SK-N-SH (cell line): Measurements from ENCODE around the gene AKT2. TPM values are rescaled to one million over a fixed set of nuclear protein-coding genes. Genes with fewer than 3 reads are reported as not detected.

ENCODE experiments used
- CTCF ChIA-PET: fragments of 300-600, 350-600 bp; formaldehyde crosslinking; extraction: SDS; loops from one replicate; lab custom pipeline; 2021; lab: Yijun Ruan, JAX
- POLR2A ChIA-PET: fragments of 350-600 bp; sonication (Branson Sonifier 250); formaldehyde crosslinking; extraction: SDS; loops from one replicate; lab custom pipeline; 2020; ENCODE audit warnings: antibody characterized with exemption, inconsistent platforms; lab: Yijun Ruan, JAX
- DNase-seq: peaks from one replicate; pipeline ENCODE4 v3.0.0; 2012
- H2AFZ ChIP-seq: fragments of 200-600 bp; sonication (generic); 2 replicates; pipeline ENCODE4 v1.8.1; 2016; ENCODE audit warnings: antibody characterized with exemption, mild to moderate bottlenecking, low read depth
- H3F3A ChIP-seq: fragments of 200-600 bp; sonication (generic); replicated peaks from 2 replicates; pipeline ENCODE3; 2016; ENCODE audit warnings: antibody characterized with exemption, mild to moderate bottlenecking; ENCODE audit not compliant: insufficient read depth
- H3K27ac ChIP-seq, 2 experiments: fragments of 200-500 bp in 1 of 2; fragments of 200-600 bp in 1 of 2; sonication (Bioruptor generic) in 1 of 2; sonication (generic), shearing (Covaris generic) in 1 of 2; 2 replicates each; pipeline versions ENCODE4 v1.5.1 to v1.6.1; 2014 to 2016; ENCODE audit warnings: low read depth in 2 of 2, inconsistent platforms in 1 of 2, low read length in 1 of 2, mild to moderate bottlenecking in 1 of 2, mixed read lengths in 1 of 2
- H3K27me3 ChIP-seq: fragments of 200-600 bp; sonication (generic), shearing (Covaris generic); 2 replicates; pipeline ENCODE4 v1.6.1; 2016; ENCODE audit warnings: mixed run types; ENCODE audit not compliant: insufficient read depth
- H3K36me3 ChIP-seq, 2 experiments: fragments of 200-500 bp in 1 of 2; fragments of 200-600 bp in 1 of 2; sonication (Bioruptor generic) in 1 of 2; sonication (generic) in 1 of 2; replicated peaks in 1 of 2; 2 replicates each; pipeline versions ENCODE3 to v1.5.1; 2014 to 2016; ENCODE audit warnings: low read length in 1 of 2, mild to moderate bottlenecking in 1 of 2; ENCODE audit not compliant: insufficient read depth in 2 of 2, control insufficient read depth in 1 of 2
- H3K4me1 ChIP-seq, 2 experiments: fragments of 200-500 bp in 1 of 2; fragments of 200-600 bp in 1 of 2; sonication (Bioruptor generic) in 1 of 2; sonication (generic), shearing (Covaris generic) in 1 of 2; 2 replicates each; pipeline versions ENCODE4 v1.5.1 to v1.6.1; 2014 to 2016; ENCODE audit warnings: low read depth in 1 of 2, low read length in 1 of 2, mixed run types in 1 of 2; ENCODE audit not compliant: insufficient read depth in 2 of 2, control insufficient read depth in 1 of 2
- H3K4me2 ChIP-seq: fragments of 200-600 bp; sonication (generic), shearing (Covaris generic); 2 replicates; pipeline ENCODE4 v1.6.1; 2017; ENCODE audit warnings: mixed run types
- H3K4me3 ChIP-seq, 2 experiments: fragments of 200-500 bp in 1 of 2; fragments of 200-600 bp in 1 of 2; sonication (Bioruptor generic) in 1 of 2; sonication (generic), shearing (Covaris generic) in 1 of 2; 2 replicates each; pipeline versions ENCODE4 v1.5.1 to v1.8.1; 2014 to 2016; ENCODE audit warnings: low read depth in 2 of 2, inconsistent platforms in 1 of 2, low read length in 1 of 2, mild to moderate bottlenecking in 1 of 2, mixed read lengths in 1 of 2, moderate library complexity in 1 of 2
- H3K79me2 ChIP-seq: fragments of 200-600 bp; sonication (generic); 2 replicates; pipeline ENCODE4 v1.8.1; 2017; ENCODE audit warnings: mild to moderate bottlenecking; ENCODE audit not compliant: insufficient read depth
- H3K9ac ChIP-seq: fragments of 200-600 bp; sonication (generic); 2 replicates; pipeline ENCODE4 v1.6.1; 2017; ENCODE audit warnings: mixed run types
- H3K9me2 ChIP-seq: fragments of 200-600 bp; sonication (generic); 2 replicates; pipeline ENCODE4 v1.6.1; 2017; ENCODE audit warnings: mixed run types
- H3K9me3 ChIP-seq: fragments of 200-600 bp; sonication (generic); 2 replicates; pipeline ENCODE4 v1.6.1; 2017; ENCODE audit warnings: mixed run types, mild to moderate bottlenecking, moderate library complexity
- H4K20me1 ChIP-seq: fragments of 200-600 bp; sonication (generic); 2 replicates; pipeline ENCODE4 v1.6.1; 2017; ENCODE audit warnings: mild to moderate bottlenecking, mixed run types; ENCODE audit not compliant: insufficient read depth
- CTCF ChIP-seq: fragments of 200-600 bp; sonication (generic); IDR thresholded peaks from 2 replicates; pipeline ENCODE4 v1.6.1; 2017; ENCODE audit warnings: antibody characterized with exemption, mild to moderate bottlenecking, moderate library complexity
- ELF1 ChIP-seq: IDR thresholded peaks from 2 replicates; pipeline ENCODE4 v1.4.0; 2012
- EP300 ChIP-seq, 2 experiments: IDR thresholded peaks; 2 replicates each; pipeline versions ENCODE4 v1.4.0 to v1.6.1; 2012; ENCODE audit warnings: borderline replicate concordance in 1 of 2, low read depth in 1 of 2, low read length in 1 of 2
- FOXJ3 ChIP-seq: sonication (generic); formaldehyde crosslinking; IDR thresholded peaks from 2 replicates; pipeline ENCODE4 v1.5.1; 2020; ENCODE audit warnings: mild to moderate bottlenecking, missing genetic modification reagents
- GATA2 ChIP-seq: sonication (generic); formaldehyde crosslinking; IDR thresholded peaks from 2 replicates; pipeline ENCODE4 v1.5.0; 2020; ENCODE audit warnings: mild to moderate bottlenecking, missing genetic modification reagents
- JUND ChIP-seq: IDR thresholded peaks from 2 replicates; pipeline ENCODE4 v1.4.0; 2012
- MAX ChIP-seq: IDR thresholded peaks from 2 replicates; pipeline ENCODE4 v1.4.0; 2012; ENCODE audit warnings: low read depth
- MEF2A ChIP-seq: IDR thresholded peaks from 2 replicates; pipeline ENCODE4 v1.4.0; 2012; ENCODE audit warnings: low read depth, borderline replicate concordance
- MXI1 ChIP-seq: IDR thresholded peaks from 2 replicates; pipeline ENCODE4 v1.6.1; 2012; ENCODE audit warnings: mild to moderate bottlenecking, low read depth, low read length, improper control_type of control experiment
- NFIC ChIP-seq: IDR thresholded peaks from 2 replicates; pipeline ENCODE4 v1.4.0; 2012; ENCODE audit warnings: borderline replicate concordance
- NRF1 ChIP-seq: IDR thresholded peaks from 2 replicates; pipeline ENCODE4 v1.6.1; 2012; ENCODE audit warnings: low read depth, mild to moderate bottlenecking, low read length
- PBX3 ChIP-seq: IDR thresholded peaks from 2 replicates; pipeline ENCODE4; 2012
- RAD21 ChIP-seq: IDR thresholded peaks from 2 replicates; pipeline ENCODE4 v1.6.1; 2012; ENCODE audit warnings: mild to moderate bottlenecking, low read length
- SIN3A ChIP-seq: IDR thresholded peaks from 2 replicates; pipeline ENCODE4 v1.6.1; 2012; ENCODE audit warnings: low read depth, mild to moderate bottlenecking, low read length, moderate library complexity, borderline replicate concordance
- TCF12 ChIP-seq: IDR thresholded peaks from 2 replicates; pipeline ENCODE4 v1.4.0; 2012
- TEAD4 ChIP-seq: IDR thresholded peaks from 2 replicates; pipeline ENCODE4 v1.4.0; 2012; ENCODE audit warnings: mild to moderate bottlenecking, borderline replicate concordance; ENCODE audit not compliant: insufficient read depth
- USF2 ChIP-seq: fragments of 150-350 bp; IDR thresholded peaks from 2 replicates; pipeline ENCODE4 v1.6.1; 2017; ENCODE audit warnings: antibody characterized with exemption, low read length, low read depth, borderline replicate concordance
- ZBTB33 ChIP-seq: IDR thresholded peaks from 2 replicates; pipeline ENCODE4 v1.4.0; 2012; ENCODE audit warnings: low read depth, borderline replicate concordance
- WGBS: methylation state at CpG from one replicate; pipeline ENCODE4 v1.1.6; 2017; ENCODE audit warnings: low lambda C conversion rate; 5-methylcytosine and 5-hydroxymethylcytosine counted together
- polyA plus RNA-seq, 3 experiments: library from polyadenylated mRNA; depleted of rRNA; stranded (reverse); fragments of >200 nt; gene quantifications; 2 replicates each; pipeline ENCODE4 v1.2.3, GENCODE V29; 2012

The AKT2 gene
- polyA plus RNA-seq, 1 of the 3 experiments (the other 2 are of a cell fraction), result 99.8 TPM

GRCh38 chr19:40279761-40280607 lies 5.2 kb downstream of the AKT2 start:
- no peak overlapping the region; a peak in 1 of 4 replicates for H3K27ac ChIP-seq
- TF ChIP-seq NFIC (no peak), JUND (no peak), MXI1 (no peak), PBX3 (no peak)
- TF ChIP-seq, all 33 proteins: peak for 0
- Histone ChIP-seq H3K9me2 (no peaks in the 10 kb centered on the region), H3K27me3 (no peaks in the 10 kb centered on the region), H3K4me1 (peaks cover 20 to 29% of the 10 kb centered on the region in 2 experiments; a peak in 3 of 4 replicates), H3K9ac (no peak overlapping the region), H3K9me3 (no peaks in the 10 kb centered on the region), H3K79me2 (peaks cover 97% of the 10 kb centered on the region), H3K4me3 (no peak overlapping the region), H3F3A (no peaks in the 10 kb centered on the region), H3K36me3 (peaks cover 0 to 7% of the 10 kb centered on the region in 2 experiments), H4K20me1 (peaks cover 49% of the 10 kb centered on the region), H3K4me2 (no peak overlapping the region), H2AFZ (no peak overlapping the region)
- POLR2A ChIA-PET, result no interaction called here
- WGBS, result 96% methylated on average over 17 of the region's 17 CpGs
- CTCF ChIA-PET, result interaction anchor here (0.5 to 2.1 kb wide), 2 partner anchors 25 to 37 kb away, joined by 3 to 7 read pairs; no protein-coding TSS in a partner anchor
- peak; percentile 7 for DNase-seq

- Histone ChIP-seq H3K4me1 (peaks cover 20 to 28% of the 10 kb centered on the region in 2 experiments; a peak in 3 of 4 replicates), H3K36me3 (peaks cover 0 to 7% of the 10 kb centered on the region in 2 experiments), H3K9ac (no peak overlapping the region), H3K27me3 (no peaks in the 10 kb centered on the region), H3F3A (no peaks in the 10 kb centered on the region), H3K9me3 (no peaks in the 10 kb centered on the region), H2AFZ (no peak overlapping the region), H3K9me2 (no peaks in the 10 kb centered on the region), H4K20me1 (peaks cover 58% of the 10 kb centered on the region), H3K4me3 (no peak overlapping the region), H3K27ac (no peak overlapping the region), H3K4me2 (no peak overlapping the region), H3K79me2 (peaks cover 97% of the 10 kb centered on the region)
- DNase-seq, result peak; percentile 15
- CTCF ChIA-PET, result interaction anchor here (0.9 to 2.1 kb wide), 2 partner anchors 26 to 398 kb away, joined by 3 to 7 read pairs; no protein-coding TSS in a partner anchor
- 96% methylated on average over 10 of the region's 15 CpGs for WGBS
- POLR2A ChIA-PET, result no interaction called here
- TF ChIP-seq GATA2 (CRISPR knock-in tag), result no peak
- TF ChIP-seq PBX3, result no peak
- TF ChIP-seq USF2, result no peak
- TF ChIP-seq ELF1, result no peak
- TF ChIP-seq MEF2A, result no peak
- TF ChIP-seq TEAD4, result no peak
- no peak for TF ChIP-seq CTCF
- TF ChIP-seq NRF1, result no peak
- no peak for TF ChIP-seq SIN3A
- TF ChIP-seq ZBTB33, result no peak
- no peak for TF ChIP-seq MAX
- TF ChIP-seq FOXJ3 (CRISPR knock-in tag), result no peak
- no peak for TF ChIP-seq EP300 (IDR thresholded peaks at IDR 0.05; ENCODE audit: borderline replicate concordance in 1 of 2, low read depth in 1 of 2, low read length in 1 of 2)
- no peak for TF ChIP-seq TCF12
- TF ChIP-seq JUND, result no peak
- TF ChIP-seq RAD21, result no peak
Measured at GRCh38 chr19:40279120-40279551, 6.0 kb downstream of the AKT2 start.
